ENCODE data around the gene SLC25A48. TPM values are rescaled to one million over a fixed set of nuclear protein-coding genes. Genes with fewer than 3 reads are reported as not detected.

Gene SLC25A48, protein sequence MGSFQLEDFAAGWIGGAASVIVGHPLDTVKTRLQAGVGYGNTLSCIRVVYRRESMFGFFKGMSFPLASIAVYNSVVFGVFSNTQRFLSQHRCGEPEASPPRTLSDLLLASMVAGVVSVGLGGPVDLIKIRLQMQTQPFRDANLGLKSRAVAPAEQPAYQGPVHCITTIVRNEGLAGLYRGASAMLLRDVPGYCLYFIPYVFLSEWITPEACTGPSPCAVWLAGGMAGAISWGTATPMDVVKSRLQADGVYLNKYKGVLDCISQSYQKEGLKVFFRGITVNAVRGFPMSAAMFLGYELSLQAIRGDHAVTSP
- total RNA-seq = 5.8 TPM

DNA sequence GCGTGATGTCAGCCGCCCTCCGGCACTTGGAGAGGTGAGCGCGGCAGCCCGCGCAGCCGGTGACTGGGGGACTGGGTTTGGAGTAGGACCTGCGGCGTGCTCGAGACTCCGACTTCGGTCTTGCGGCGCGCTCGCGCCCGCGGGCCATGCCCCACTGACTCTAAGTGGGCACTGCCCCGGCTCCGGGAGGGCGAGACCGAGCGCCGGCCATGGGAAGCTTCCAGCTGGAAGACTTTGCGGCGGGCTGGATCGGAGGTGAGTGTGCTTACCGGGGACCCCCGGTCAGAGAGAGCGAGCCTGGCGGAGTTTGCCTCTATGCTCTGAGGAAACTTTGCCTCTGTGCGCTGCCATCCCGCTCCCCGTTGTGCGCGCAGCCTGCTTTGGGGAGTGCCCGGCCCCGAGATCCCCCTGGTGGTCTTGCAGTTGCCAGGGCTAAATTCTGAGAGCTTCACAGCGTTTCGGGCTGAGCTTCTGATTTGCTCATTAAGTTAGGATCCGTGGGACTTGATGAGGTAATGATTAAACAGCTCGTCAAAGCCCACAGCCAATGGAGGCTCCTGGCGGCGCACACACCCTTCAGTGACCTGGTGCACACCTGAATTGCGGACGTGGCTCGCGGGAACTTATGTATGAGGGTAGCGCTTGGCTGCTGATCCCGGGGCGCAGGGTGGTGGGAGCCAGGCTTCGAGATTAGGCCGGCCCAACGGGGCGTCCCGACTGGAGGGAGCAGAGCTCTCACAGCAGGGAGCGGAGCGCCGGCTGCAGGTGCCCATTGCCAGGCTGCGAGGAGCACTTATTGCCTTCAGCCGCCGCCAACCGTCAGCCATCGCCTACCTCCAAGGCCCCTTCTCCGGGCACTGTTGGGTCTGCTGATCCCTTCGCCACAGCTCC is at the start of gene SLC25A48:
SLC25A48 (plus strand) TSS at position 25 of the 891 bp plus-strand sequence; CDS start at position 210, 185 bp downstream.
- peak; percentile 93 for ATAC-seq
- peak; percentile 81 for DNase-seq (ENCODE audit: low spot score)

DNA sequence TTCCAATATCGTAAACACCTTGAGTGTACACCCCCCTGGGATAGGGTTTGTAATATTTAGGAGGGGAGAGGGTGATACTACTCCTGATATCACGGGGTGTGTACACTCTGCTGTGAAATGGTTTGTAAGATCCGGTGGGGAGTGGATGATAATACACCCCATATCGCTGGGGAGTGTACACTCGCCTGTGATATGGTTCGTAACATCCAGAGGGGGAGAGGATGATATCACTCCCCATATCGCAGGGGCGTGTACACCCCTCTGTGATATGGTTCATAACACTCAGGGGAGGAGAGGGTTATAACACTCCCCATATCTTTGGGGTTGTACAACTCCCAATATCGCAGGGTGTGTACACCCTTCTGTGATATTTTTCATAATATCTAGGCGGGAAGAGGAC is 33.8 kb upstream of the SLC25A48 start:
- no peak for DNase-seq (ENCODE audit: low spot score)
- ATAC-seq = no peak

DNA sequence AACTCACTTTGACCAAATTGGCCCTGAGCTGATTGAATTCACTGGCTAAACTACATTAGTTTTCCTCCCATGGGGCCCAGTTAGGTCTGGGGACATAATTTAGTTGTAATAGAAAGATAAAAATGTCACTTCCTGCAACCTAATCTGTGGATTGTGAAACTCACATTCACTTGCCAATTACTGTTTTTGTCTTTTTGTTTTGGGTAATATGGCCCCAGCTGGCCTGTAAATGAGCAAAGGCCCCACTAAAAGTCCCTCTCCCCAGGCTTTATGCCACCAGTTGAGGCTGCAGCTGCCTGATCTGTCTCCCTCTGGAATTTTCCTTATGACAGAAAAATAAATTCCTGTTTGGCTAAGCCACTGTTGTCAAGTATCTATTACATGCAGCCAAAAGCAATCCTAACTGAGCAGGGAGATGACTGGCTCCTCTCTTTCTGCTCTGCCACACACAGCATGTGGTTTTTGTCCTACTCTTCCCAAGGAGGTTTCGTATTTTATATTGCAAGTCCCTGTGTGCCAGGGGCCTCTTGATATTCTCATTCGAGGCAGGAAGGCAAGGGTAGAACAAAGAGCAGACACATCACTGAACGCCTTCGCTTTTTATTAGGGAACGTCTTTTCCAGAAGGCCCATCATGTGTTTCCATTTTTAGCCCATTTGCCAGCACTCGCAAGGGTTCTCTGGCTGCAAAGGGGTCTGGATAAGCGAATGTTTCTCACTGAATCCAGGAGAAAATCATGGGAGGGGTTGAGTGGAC is 24.1 kb upstream of the SLC25A48 start:
- no peak for ATAC-seq
- DNase-seq (ENCODE audit: low spot score) = no peak

DNA sequence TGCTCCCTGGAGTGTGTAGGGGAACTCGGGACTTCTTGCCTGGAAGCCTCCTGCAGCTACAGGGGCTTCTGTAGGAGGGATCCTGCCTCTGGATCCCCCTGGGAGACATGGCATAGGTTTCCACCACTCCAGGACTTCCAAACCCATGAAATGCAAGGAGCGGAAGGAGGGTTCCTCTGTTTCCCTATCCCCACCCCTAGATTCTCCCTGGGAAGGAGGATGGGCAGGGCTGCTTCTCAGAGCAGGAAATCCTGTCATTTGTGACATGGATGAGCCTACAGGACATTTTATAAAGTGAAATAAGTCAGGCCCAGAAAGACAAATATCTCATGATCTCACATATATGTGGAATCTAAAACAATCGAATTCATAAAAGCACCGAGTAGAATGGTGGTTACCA is 23.5 kb upstream of the SLC25A48 start:
- no peak for ATAC-seq

DNA sequence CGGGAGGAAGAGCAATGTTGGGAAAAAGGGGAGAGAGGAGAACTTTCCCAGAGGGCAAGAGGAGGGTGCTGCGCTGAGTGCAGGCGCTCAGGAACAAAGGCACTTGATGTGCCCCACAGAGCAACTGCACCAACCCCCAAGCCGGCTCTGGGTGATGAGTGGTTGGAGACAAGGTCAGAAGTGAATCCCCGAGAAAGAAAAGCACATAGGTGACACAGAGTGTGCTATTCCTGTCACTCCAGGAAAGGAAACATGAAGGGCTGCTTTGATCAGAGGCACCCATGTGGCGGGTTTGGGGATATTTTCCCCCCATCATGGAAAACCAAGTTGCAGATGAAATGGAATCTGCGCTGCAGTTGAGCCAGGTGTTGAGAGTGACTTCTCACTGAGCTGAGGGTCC is 20.7 kb upstream of the SLC25A48 start:
- ATAC-seq = no peak
- no peak for DNase-seq (ENCODE audit: low spot score)

More for the DNA sequence above, 23.5 kb upstream of the SLC25A48 start:
- DNase-seq (ENCODE audit: low spot score) = no peak

DNA sequence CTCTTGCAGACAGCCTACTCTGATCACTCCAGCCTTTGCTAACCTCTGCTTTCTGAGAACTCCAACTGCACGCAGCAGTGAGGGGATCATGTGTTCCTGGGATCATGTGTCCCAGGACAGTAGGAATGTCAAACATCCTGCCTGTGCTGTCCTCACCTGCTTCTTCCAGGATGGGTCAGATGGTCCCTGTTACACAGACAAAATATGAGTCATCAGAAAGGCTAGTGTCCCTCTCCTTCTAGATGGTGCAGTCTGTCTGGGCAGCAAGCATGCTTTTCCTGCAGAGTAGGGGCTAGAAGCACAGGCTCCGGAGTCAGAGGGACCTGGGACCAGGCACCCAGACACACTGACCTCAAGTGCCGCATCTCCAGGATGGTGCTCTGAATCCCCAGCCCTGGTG is 20.1 kb upstream of the SLC25A48 start:
- ATAC-seq (no peak), DNase-seq (ENCODE audit: low spot score) (no peak)

DNA sequence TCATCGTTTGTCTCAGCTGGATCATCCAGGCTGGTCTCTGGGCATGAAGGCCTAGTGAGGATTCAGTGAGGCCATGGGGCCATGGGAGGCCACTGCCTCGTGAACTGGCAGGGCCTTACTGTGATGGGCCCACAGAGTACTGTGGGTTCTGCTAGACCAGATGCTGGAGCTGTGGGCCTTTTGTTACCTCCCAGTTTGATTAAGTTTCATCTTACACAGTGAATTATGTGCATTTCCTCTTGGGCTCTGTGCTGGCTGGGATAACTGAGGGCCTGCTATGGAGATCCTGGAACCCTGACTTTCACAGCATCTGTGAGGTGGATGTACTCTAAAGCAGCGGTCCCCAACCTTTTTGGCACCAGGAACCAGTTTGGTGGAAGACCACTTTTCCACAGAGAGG is 19.7 kb upstream of the SLC25A48 start:
- DNase-seq (ENCODE audit: low spot score) = no peak

DNA sequence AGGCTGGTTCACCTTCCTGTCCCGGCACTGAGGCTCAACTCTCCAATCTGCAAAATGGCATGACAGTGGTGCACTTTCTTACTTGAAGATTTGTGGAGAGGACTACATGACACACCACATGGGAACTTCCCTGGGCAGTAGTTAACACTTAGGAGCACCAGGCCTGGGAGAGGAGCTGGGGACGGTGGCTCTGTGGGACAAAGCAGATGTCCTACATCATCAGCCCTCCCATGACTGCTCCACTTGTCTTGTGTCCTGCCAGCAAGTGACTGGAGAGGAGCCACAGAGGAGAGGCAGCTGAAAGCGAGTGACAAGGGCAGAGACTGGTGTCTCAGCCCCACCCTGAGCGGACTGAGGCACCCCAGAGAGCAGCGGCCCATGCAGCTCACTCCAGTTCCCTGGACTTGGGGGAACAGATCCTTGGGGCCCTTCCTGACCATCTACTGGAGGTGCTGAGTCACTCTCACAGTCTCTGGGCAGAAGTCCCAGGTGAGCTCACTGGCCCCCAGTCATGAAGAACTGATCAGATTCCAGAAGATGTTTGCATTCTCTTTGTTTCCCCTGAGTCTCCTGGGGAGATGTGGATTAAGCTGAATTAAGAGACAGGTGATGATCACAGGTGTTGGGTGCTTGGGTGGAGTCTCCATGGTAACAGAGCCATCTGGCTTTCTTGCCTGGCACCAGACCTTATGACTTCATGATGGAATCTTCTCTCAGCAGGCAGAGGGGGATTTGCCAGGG is 13.2 kb upstream of the SLC25A48 start:
- DNase-seq (ENCODE audit: low spot score) (no peak), ATAC-seq (no peak)

More for the DNA sequence above, 19.7 kb upstream of the SLC25A48 start:
- ATAC-seq = no peak

DNA sequence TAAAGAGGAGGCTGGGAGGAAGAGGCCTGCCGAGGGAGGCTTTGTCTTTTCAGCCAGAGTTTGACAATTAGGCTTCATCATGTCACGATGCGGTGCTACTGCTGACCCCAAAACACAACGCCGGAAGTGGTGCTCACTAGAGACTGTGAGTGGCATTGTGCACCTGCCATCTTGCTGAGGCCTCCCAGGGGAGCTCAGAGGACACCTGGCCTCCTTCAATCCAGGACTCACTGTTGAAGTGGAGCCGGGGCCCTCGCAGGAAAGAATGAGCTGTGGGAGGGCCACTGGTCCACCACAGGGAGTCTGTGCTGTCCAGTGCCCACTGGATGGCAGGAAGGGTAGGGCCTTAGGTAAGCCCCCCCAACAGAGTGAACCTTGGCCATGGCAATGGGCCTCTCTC is 12.7 kb upstream of the SLC25A48 start:
- ATAC-seq = no peak
- no peak for DNase-seq (ENCODE audit: low spot score)

DNA sequence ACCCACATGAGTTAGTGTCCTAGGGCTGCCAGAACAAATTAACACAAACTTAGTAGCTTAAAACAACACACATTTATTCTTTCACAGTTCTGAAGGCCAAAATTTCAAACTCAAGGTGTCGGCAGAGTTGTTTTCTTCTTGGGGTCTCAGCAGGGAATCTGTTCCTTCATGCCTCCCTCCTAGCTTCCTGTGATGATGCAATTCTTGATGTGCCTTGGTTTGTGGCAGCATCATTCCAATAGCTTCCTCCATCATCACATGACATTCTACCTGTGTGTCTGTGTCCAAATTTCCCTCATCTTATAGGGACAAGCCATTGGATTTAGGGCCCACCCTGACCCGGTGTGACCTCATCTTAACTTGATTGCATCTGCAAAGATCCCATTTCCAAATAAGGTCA is 12.2 kb upstream of the SLC25A48 start:
- no peak for DNase-seq (ENCODE audit: low spot score)
- ATAC-seq = no peak

DNA sequence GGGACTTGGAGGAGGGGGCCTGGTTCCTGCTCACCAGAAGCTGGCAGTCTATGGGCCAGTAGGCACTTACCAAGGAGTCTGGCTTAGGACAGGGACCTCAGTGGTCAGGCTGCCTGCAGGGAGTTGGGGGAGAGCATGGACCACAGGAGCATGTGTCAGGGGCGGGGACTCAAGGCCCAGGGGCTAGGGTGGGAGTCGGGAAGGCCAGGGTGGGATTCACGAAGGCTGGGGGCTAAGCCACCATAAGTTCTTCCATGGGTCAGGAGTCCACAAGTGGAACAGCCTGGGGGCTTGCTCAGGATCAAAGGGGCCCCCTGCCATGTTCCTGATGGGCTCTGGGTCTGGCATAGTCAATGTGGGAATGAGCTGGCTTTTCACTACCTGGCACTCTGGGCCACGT is 11.5 kb upstream of the SLC25A48 start:
- DNase-seq (ENCODE audit: low spot score) (no peak), ATAC-seq (no peak)

DNA sequence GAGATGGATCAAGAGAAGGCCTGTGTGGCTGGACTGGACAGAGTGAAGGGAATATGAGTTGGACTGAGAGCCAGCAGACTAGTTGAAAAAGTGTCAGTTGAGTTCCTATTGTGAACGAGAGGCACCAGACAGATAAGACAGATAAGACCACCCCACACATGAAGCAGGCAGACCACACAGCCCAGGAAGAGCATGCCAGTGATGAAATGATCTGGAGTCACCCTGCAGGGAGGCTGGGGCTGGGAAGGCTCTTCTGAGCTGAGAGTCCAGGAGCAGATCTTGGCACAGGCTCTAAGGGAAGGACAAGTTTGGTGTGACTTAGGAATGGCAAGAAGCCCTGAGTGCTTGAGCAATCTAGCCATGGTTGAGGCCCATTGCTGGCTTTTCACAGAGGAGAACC is 10.6 kb upstream of the SLC25A48 start:
- DNase-seq (ENCODE audit: low spot score) (no peak), ATAC-seq (no peak)

DNA sequence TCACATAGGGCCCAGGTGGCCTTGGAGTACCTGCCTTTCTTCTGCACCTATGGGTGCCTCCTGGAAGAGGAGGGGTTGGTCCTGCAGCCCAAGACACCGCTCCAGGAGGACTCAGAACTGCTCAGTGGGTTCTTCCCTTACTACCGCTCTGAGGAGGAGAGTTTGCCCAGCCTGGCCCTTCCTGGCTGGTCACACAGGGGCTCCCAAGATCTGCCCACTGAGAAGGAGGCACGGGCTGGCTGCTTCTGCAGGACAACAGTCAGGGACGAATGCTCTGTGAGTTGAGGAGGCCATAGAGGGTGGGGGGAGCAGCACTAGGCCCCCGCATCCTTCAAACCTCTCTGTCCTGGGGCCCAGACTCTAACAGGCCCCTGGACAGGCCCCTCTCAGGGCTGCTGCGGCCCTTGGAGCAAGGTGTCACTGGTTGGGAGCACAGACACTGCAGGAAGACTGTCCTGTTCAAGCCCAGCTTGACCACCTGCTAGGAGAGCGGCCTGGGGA is 9.9 kb upstream of the SLC25A48 start:
- DNase-seq (ENCODE audit: low spot score) (no peak), ATAC-seq (no peak)

DNA sequence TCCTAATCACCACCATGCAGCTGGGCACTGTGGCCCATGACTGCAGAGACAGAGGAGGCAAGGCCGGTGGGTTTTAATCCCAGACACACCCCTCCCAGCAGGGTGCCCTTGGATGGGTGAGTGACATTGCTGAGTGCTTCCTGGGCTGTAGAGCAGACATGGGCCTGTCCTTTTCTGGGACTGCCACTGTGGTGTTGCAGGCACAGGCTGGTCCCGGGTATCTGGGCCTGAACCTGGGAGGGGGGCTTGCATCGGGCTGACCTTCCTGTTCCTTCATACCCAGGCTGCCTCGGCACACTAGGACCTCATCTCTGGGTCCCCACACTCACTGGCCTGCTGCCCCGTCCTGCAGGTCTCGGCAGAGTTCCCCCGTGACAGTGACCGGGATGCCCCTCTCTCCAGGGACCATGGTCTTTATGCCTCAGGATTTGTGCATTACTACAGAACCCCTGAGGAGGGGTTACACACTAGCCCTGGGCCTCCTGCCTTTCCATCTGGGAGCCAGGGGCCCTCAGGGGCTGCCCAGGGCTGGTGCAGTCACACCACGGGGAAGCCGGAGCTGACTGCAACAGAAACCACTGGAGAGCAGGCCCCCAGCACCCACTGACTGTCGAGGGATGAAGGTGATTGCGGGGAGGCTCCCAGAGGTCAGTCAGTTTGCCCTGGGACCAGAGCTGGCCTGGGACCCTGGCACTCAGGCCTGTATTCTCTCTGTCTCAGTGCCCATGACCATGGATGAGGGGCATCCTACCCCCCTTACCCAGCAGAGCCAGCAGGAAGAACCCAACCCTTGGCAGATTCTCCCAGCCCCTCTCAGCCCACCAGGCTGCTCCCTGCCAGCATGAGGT is 8.9 kb upstream of the SLC25A48 start:
- ATAC-seq = no peak
- DNase-seq (ENCODE audit: low spot score) = peak; percentile 27

DNA sequence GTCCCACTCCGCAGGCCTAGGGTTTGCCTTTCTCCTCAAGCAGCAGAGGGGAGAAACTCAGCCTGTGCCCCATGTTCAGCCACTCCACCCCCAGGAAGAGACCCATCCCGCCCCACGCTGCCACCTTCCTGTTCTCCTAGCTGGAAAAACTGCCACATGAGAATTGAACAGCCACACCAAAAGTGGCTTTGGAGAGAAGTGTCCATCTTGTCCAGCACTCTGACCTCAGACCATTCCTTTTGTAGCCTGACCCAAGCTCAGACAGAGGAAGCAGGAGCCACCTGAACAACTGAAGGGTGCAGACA is 8.3 kb upstream of the SLC25A48 start:
- ATAC-seq (no peak), DNase-seq (ENCODE audit: low spot score) (no peak)

DNA sequence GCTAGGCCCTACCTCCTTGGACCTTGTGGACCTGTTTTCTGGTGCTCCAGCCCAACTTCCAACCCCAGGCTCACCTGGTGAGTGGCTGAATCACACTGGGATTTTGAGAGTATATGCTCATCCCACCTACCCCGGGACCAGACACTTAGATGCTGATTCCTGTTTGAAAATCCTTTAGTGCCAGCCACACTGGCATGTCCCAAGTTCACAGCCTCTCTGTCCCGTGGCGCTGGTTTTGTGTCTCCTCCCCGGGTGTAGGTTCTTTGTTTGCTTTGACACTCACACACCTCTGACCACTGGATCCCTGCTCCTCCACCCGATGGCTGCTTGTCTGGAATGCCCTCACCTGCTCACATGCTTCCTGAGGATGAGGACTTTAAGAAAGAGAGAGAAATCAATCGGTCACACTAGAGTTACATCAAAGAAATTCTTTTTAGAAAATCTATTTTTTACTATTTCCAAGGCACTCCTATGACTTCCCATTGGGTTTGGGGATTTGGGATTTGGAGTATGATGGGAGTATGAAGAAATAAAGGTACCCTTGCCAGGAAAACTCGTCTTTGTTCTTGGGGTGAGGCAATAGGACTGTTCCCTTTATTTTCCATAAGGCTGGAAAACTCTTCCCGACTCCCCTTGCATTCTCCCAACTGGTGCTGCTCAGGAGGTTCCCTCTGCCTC is 7.3 kb upstream of the SLC25A48 start:
- DNase-seq (ENCODE audit: low spot score) = no peak
- no peak for ATAC-seq

DNA sequence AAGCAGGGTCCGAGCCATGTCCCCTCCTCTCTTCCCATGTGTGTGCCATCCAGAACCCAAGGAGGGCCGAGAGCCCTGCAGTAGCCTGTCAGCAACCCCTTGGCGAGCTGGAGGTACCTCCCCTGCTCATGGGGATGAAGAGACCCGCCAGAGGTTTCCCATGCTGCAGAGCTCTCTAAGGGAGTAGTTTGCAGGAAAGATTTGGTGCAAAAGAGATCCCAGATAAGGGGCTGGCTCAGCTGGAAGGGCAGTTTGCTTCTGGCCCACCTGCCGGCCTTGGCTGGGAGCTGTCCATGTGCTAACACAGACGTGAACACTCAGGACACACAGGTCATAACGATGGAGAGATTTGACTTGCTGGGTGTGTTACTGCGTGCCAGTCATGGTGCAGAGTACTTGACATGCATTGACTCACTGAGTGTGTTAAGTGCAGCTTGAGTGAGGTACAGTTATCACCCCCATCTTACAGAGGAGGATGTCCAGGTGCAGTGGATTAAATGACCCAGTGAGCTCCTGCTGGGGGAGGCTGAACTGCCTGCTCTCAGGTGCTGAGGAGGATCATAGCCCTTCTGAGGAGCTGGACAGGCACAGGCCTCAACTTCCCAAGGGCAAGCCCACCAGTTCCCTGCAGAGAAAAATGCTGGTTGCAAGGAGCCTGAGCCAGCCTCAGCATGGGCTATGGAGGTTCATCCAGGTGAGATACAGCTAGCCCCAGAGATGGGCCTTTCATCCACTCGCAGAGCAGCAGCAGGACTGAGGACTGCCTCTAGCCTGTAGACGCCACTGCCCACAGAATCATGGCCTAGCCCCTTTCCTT is 6.3 kb upstream of the SLC25A48 start:
- ATAC-seq (no peak), DNase-seq (ENCODE audit: low spot score) (peak; percentile 29)

DNA sequence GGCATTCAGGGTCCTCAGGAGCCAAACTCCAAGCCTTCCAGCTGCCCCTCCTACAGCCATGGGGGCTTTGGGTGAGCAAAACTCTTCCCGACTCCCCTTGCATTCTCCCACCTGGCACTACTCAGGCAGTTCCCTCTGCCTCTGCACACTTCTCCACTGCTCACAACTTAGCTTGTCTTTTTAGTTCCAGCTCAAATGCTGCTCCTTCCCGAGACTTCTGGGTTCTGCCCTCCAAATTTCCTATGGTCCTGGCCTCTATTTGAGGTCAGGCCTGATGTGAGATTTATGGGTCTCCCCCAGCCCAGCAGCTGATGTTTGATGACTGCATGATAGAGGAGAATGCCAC is 5.7 kb upstream of the SLC25A48 start:
- DNase-seq (ENCODE audit: low spot score) (no peak), ATAC-seq (no peak)

DNA sequence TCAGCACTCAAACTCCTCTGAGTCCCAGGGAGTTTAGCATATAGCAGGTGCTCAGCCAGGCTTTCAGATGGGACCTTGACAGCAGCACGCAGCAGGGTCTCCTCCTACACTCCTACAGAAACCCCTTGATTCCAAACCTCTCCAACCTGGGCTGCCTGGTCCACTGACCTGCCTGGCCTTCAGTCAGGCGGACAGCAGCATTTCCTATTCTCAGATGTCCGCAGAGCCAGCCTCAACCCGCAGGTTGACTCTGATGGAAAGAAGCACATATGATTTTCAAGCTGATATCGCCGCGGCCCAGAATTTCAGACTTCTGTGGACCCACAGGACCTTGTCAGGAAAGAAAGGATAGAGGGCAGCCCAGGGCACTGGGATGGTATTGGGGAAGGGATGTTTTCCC is 5.3 kb upstream of the SLC25A48 start:
- DNase-seq (ENCODE audit: low spot score) = no peak
- ATAC-seq = no peak
